HCT116 (cell line): ENCODE results near the gene MED27. TPM values are rescaled to one million over a fixed set of nuclear protein-coding genes. Genes with fewer than 3 reads are reported as not detected.

Source experiments
- ATAC-seq: fragments of 200-7000 bp; cut with Tn5 transposase; 2 replicates; pipeline ENCODE4 v1.9.1; 2020; ENCODE audit warnings: mild to moderate bottlenecking, moderate library complexity
- BruUV-seq: library from RNA; stranded (reverse); fragments of 400-500 nt; replicated peaks from 2 replicates; lab custom pipeline; 2021; lab: Mats Ljungman, UMichigan
- CTCF ChIA-PET: fragments of 300-600 bp; sonication (Branson Sonifier 250); formaldehyde crosslinking; loops from one replicate; lab custom pipeline; 2021; ENCODE audit warnings: antibody characterized with exemption; lab: Charles Lee
- POLR2A ChIA-PET: fragments of 300-600, 350-600 bp; sonication (Branson Sonifier 250); formaldehyde crosslinking; loops from one replicate; lab custom pipeline; 2021; ENCODE audit warnings: antibody characterized with exemption; lab: Charles Lee
- RAD21 ChIA-PET, 2 experiments: fragments of 300-600 bp; sonication (Branson Sonifier 250); formaldehyde crosslinking; loops; one replicate each; lab custom pipeline; 2023; ENCODE audit warnings: low total read pairs in 2 of 2; ENCODE audit not compliant: uncharacterized antibody in 2 of 2, unreplicated experiment in 2 of 2, low non-redundant PET in 1 of 2; lab: Charles Lee
- DNase-seq: peaks from one replicate; pipeline ENCODE4 v3.0.0-alpha.2; 2010; ENCODE audit warnings: low read depth, low spot score
- H2AFZ ChIP-seq: fragments of 200-600 bp; shearing (Covaris generic), sonication (generic); 2 replicates; pipeline ENCODE4 v1.6.1; 2017; ENCODE audit warnings: low read depth, mixed run types, mixed read lengths, antibody characterized with exemption, low read length; ENCODE audit not compliant: poor library complexity, severe bottlenecking
- H3K27ac ChIP-seq: 2 replicates; pipeline ENCODE4 v1.5.1; 2012; ENCODE audit warnings: low read depth, low read length
- H3K27me3 ChIP-seq: fragments of 200-600 bp; sonication (generic); 2 replicates; pipeline ENCODE4 v1.6.1; 2016; ENCODE audit warnings: mixed run types, low read length, mixed read lengths; ENCODE audit not compliant: insufficient read depth
- H3K36me3 ChIP-seq, 2 experiments: fragments of 200-500 bp in 1 of 2; fragments of 200-600 bp in 1 of 2; sonication (Bioruptor generic) in 1 of 2; sonication (generic) in 1 of 2; 2 replicates each; pipeline versions ENCODE4 v1.5.1 to v1.6.1; 2014 to 2016; ENCODE audit warnings: low read length in 2 of 2, inconsistent platforms in 1 of 2, mixed read lengths in 1 of 2, mixed run types in 1 of 2; ENCODE audit not compliant: insufficient read depth in 2 of 2, control insufficient read depth in 1 of 2
- H3K4me1 ChIP-seq, 2 experiments: fragments of 200-600 bp in 1 of 2; sonication (generic) in 1 of 2; 2 replicates each; pipeline versions ENCODE4 v1.5.1 to v1.6.1; 2012 to 2017; ENCODE audit warnings: low read length in 2 of 2, inconsistent platforms in 1 of 2, mild to moderate bottlenecking in 1 of 2, mixed read lengths in 1 of 2, mixed run types in 1 of 2, moderate library complexity in 1 of 2; ENCODE audit not compliant: insufficient read depth in 2 of 2, control insufficient read depth in 1 of 2
- H3K4me2 ChIP-seq: fragments of 200-600 bp; sonication (generic); 2 replicates; pipeline ENCODE4 v1.6.1; 2017; ENCODE audit warnings: mixed run types, low read length, mixed read lengths
- H3K4me3 ChIP-seq, 2 experiments: fragments of 200-600 bp in 1 of 2; sonication (generic) in 1 of 2; replicated peaks in 1 of 2; 2 replicates each; pipeline ENCODE4 v1.5.1; 2011 to 2016; ENCODE audit warnings: low read length in 2 of 2, control low read depth in 1 of 2, low read depth in 1 of 2, mild to moderate bottlenecking in 1 of 2, mixed read lengths in 1 of 2, mixed run types in 1 of 2
- H3K79me2 ChIP-seq: fragments of 200-600 bp; sonication (generic); 2 replicates; pipeline ENCODE4 v1.6.1; 2017; ENCODE audit warnings: mild to moderate bottlenecking, mixed run types, low read length, moderate library complexity, mixed read lengths; ENCODE audit not compliant: insufficient read depth
- H3K9ac ChIP-seq: fragments of 200-600 bp; sonication (generic); 2 replicates; pipeline ENCODE4 v1.6.1; 2016; ENCODE audit warnings: low read length, mixed read lengths
- H3K9me2 ChIP-seq: fragments of 200-600 bp; sonication (generic), shearing (Covaris generic); 2 replicates; pipeline ENCODE4 v1.6.1; 2017; ENCODE audit warnings: mixed run types, mild to moderate bottlenecking, moderate library complexity; ENCODE audit not compliant: insufficient read depth
- H3K9me3 ChIP-seq, 2 experiments: fragments of 200-500 bp in 1 of 2; fragments of 200-600 bp in 1 of 2; sonication (Bioruptor generic) in 1 of 2; sonication (generic) in 1 of 2; 2 replicates each; pipeline ENCODE4 v1.6.1; 2014 to 2017; ENCODE audit warnings: low read length in 2 of 2, mixed read lengths in 2 of 2, inconsistent platforms in 1 of 2, low read depth in 1 of 2, mild to moderate bottlenecking in 1 of 2, mixed run types in 1 of 2, moderate library complexity in 1 of 2; ENCODE audit not compliant: control insufficient read depth in 1 of 2, insufficient read depth in 1 of 2
- H4K20me1 ChIP-seq: fragments of 200-600 bp; sonication (generic), shearing (Covaris generic); 2 replicates; pipeline ENCODE4 v1.6.1; 2017; ENCODE audit warnings: mixed run types, mild to moderate bottlenecking, moderate library complexity; ENCODE audit not compliant: insufficient read depth
- ATF3 ChIP-seq: IDR thresholded peaks from 2 replicates; pipeline ENCODE4 v1.6.1; 2012
- CTCF ChIP-seq, 3 experiments: fragments of 200-600 bp in 1 of 3; sonication (generic) in 1 of 3; IDR thresholded peaks in 2 of 3; conservative IDR thresholded peaks in 1 of 3; 2 replicates each; pipeline ENCODE4 v1.5.1; 2012 to 2017; ENCODE audit warnings: low read depth in 2 of 3, low read length in 2 of 3, antibody characterized with exemption in 1 of 3, borderline replicate concordance in 1 of 3, control low read depth in 1 of 3, mild to moderate bottlenecking in 1 of 3, mixed read lengths in 1 of 3, mixed run types in 1 of 3, moderate library complexity in 1 of 3; ENCODE audit not compliant: insufficient read depth in 1 of 3
- EZH2 ChIP-seq: fragments of 200-600 bp; sonication (generic); IDR thresholded peaks from 2 replicates; pipeline ENCODE4 v1.6.1; 2017; ENCODE audit warnings: antibody characterized with exemption, mixed run types
- EZH2phosphoT487 ChIP-seq: fragments of 200-600 bp; IDR thresholded peaks from 2 replicates; pipeline ENCODE4 v1.6.1; 2018; ENCODE audit warnings: antibody characterized with exemption, borderline replicate concordance
- JUND ChIP-seq: IDR thresholded peaks from 2 replicates; pipeline ENCODE4 v1.6.1; 2012
- MAX ChIP-seq: IDR thresholded peaks from 2 replicates; pipeline ENCODE4 v1.6.1; 2012
- RAD21 ChIP-seq: IDR thresholded peaks from 2 replicates; pipeline ENCODE4 v1.6.1; 2012; ENCODE audit warnings: low read depth, mild to moderate bottlenecking
- REST ChIP-seq: IDR thresholded peaks from 2 replicates; pipeline ENCODE4 v1.6.1; 2012; ENCODE audit warnings: low read depth
- SP1 ChIP-seq: IDR thresholded peaks from 2 replicates; pipeline ENCODE4 v1.6.1; 2012; ENCODE audit warnings: low read depth
- SRF ChIP-seq: IDR thresholded peaks from 2 replicates; pipeline ENCODE4 v1.6.1; 2012; ENCODE audit warnings: low read depth
- YY1 ChIP-seq: IDR thresholded peaks from 2 replicates; pipeline ENCODE4 v1.6.1; 2011; ENCODE audit warnings: low read length, low read depth, moderate library complexity, mild to moderate bottlenecking; ENCODE audit not compliant: insufficient replicate concordance; ENCODE audit errors: extremely low read depth
- ZBTB33 ChIP-seq: IDR thresholded peaks from 2 replicates; pipeline ENCODE4 v1.6.1; 2011; ENCODE audit warnings: mild to moderate bottlenecking, low read length, moderate library complexity; ENCODE audit not compliant: insufficient replicate concordance; ENCODE audit errors: extremely low read depth
- ZNF274 ChIP-seq: fragments of 200-500 bp; sonication (Bioruptor generic); IDR thresholded peaks from 2 replicates; pipeline ENCODE4 v1.6.1; 2014; ENCODE audit warnings: mild to moderate bottlenecking, low read depth, low read length, inconsistent platforms
- intact Hi-C: fragments of 100-400 bp; cut with micrococcal nuclease; formaldehyde crosslinking; loops from 2 replicates; pipeline ENCODE4 v1.10.0; 2022
- total RNA-seq: library from RNA; stranded (reverse); gene quantifications from one replicate; pipeline ENCODE4 v1.2.1, GENCODE V29; 2021; ENCODE audit not compliant: unreplicated experiment

The MED27 gene
- total RNA-seq, 1 experiment from 2014 or later = 26.9 TPM

GRCh38 chr9:132039284-132039683 lies 40.4 kb downstream of the MED27 start:
- intact Hi-C loops = no loop called here
- no peaks in the 10 kb centered on the region for H4K20me1 ChIP-seq
- no peak for DNase-seq
- no peaks in the 10 kb centered on the region for H3K27me3 ChIP-seq
- no peaks in the 10 kb centered on the region for H3K9me3 ChIP-seq
- H3K36me3 ChIP-seq = no peaks in the 10 kb centered on the region
- no peak for TF ChIP-seq CTCF (IDR thresholded peaks at IDR 0.05 in 2 of 3, conservative IDR thresholded peaks at IDR 0.05 in 1 of 3; ENCODE audit: borderline replicate concordance in 1 of 3, insufficient read depth in 1 of 3, low read depth in 2 of 3, low read length in 2 of 3)
- no peak for TF ChIP-seq ZBTB33
- TF ChIP-seq ZNF274 = no peak
- no peak for TF ChIP-seq EZH2phosphoT487
- no peak for TF ChIP-seq MAX
- TF ChIP-seq REST = no peak
- no peak for TF ChIP-seq SP1
- no peak for TF ChIP-seq RAD21
- no peak for TF ChIP-seq SRF
- TF ChIP-seq JUND = no peak
- TF ChIP-seq EZH2 = no peak
- TF ChIP-seq ATF3 = no peak
- TF ChIP-seq YY1 = no peak
- H3K4me2 ChIP-seq = no peak overlapping the region
- no TSS peak for BruUV-seq
- H3K27ac ChIP-seq = no peak overlapping the region
- H3K4me1 ChIP-seq = peaks cover 6 to 13% of the 10 kb centered on the region in 2 experiments
- no peak overlapping the region for H2AFZ ChIP-seq
- peaks cover 20% of the 10 kb centered on the region for H3K79me2 ChIP-seq
- no peak overlapping the region for H3K4me3 ChIP-seq
- H3K9me2 ChIP-seq = no peaks in the 10 kb centered on the region
- CTCF ChIA-PET = no interaction called here
- POLR2A ChIA-PET = interaction anchor here (0.6 kb wide), 1 partner anchor 315 kb away, joined by 3 read pairs; the partner anchor contains the start of gene SETX
- no peak for ATAC-seq
- RAD21 ChIA-PET = no interaction called here
- H3K9ac ChIP-seq = no peak overlapping the region
